ENCODE data around the gene LRRC26. TPM values are rescaled to one million over a fixed set of nuclear protein-coding genes. Genes with fewer than 3 reads are reported as not detected.

Gene LRRC26, protein sequence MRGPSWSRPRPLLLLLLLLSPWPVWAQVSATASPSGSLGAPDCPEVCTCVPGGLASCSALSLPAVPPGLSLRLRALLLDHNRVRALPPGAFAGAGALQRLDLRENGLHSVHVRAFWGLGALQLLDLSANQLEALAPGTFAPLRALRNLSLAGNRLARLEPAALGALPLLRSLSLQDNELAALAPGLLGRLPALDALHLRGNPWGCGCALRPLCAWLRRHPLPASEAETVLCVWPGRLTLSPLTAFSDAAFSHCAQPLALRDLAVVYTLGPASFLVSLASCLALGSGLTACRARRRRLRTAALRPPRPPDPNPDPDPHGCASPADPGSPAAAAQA
- not detected in 2 replicates for total RNA-seq

GRCh38 chr9:137169896-137170358, at the start of gene LRRC26:
TSS of gene LRRC26 (minus strand) at chr9:137170051. CDS start at chr9:137169943, 108 bp downstream.
- intact Hi-C loops (cut with micrococcal nuclease) = no loop called here

- intact Hi-C loops (cut with micrococcal nuclease) = no loop called here
Observed at GRCh38 chr9:137218754-137219271, 49.0 kb upstream of the LRRC26 start.

DNA sequence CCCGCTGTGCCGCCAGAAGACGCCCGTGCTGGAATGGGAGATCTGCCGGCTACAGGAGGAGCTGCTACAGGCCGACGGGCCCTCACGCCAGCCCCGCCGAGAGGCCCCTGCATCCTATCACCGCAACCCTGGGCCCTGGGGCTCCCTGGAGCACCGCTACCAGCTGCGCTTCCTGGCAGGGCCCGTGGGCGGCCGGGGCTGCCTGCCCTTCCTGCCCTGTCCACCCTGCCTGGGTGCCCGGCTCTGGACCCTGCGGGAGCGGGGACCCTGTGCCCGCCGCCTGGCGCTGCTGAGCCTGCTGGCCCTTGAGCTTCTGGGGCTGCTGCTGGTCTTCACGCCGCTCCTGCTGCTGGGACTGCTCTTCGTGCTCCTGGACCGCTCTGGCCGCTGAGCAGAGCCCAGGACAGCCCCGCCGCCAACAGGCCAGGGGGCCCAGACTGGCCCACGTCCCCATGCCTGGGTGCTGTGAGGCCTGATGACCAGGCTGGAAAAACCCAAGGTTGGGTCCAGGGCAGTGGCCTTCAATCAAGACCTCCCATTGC, 48.4 kb upstream of the LRRC26 start:
- intact Hi-C loops (cut with micrococcal nuclease) = no loop called here

GRCh38 chr9:137217276-137218211, 47.7 kb upstream of the LRRC26 start:
- intact Hi-C loops (cut with micrococcal nuclease) = no loop called here

DNA sequence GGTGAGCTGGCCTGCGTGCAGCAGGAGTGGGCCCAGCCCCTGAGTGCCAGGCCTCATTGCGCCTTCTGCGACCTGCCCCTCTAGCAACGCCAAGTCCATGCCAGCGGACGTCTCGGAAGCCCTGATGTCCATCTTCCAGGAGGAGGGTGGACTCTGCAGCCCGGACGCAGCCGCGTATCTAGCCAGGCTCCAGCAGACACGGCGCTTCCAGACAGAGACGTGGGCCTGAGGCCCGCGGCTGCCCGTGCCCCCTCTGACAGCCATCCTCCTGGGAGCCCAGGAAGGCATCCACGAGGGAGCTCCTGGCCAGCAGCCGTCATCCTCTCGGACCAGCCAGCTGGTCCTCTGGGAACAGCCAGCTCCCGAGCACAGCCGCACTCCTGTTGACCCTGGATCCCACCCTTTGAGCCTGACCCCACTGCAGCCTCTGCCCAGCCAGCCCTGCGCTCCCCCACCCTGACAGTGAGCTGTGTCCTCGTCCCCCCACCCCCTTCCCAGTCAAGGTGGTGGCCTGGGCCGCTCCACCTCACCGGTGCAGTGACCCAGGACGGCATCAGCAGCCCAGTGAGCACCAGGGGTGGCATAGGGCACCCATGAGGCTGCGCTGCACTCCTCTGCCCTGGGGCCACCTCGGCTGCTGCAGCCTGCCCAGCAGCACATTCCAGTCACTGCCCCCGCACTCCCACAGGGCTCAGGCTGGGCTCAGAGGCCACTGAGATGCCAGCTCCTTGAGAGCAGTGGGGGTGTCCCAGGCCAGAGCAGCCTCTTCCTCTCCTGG, 46.5 kb upstream of the LRRC26 start:
- intact Hi-C loops (cut with micrococcal nuclease) = no loop called here

DNA sequence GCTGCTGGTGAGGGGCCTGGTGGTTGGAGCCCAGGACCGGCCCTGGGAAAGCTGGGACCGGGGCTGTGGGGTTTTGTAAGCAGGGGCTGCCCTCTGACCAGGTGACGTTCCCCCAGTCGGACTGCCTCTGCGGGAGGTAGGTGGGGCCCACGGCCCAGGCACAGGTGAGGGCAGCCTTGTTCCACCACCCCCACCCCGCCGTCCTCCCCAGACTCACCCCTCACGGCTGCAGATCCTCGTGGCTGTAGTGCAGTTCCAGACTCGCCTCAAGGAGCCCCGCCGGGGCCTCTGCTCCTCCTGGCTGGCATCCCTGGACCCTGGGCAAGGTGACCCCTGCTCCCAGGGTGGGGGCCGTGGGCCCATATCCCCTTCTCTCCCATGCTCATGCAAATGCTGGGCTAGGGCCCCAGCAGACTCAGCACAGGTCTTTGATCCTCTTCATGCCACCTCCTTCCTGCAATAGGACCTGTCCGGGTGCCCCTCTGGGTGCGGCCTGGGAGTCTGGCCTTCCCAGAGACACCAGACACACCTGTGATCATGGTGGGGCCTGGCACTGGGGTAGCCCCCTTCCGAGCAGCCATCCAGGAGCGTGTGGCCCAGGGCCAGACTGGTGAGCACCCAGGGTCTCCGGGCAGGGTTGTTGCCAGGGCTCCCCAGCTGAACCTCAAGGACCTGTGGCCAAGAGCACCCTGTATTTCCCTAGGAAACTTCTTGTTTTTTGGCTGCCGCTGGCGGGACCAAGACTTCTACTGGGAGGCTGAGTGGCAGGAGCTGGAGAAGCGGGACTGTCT, 45.5 kb upstream of the LRRC26 start:
- intact Hi-C loops (cut with micrococcal nuclease) = no loop called here

DNA sequence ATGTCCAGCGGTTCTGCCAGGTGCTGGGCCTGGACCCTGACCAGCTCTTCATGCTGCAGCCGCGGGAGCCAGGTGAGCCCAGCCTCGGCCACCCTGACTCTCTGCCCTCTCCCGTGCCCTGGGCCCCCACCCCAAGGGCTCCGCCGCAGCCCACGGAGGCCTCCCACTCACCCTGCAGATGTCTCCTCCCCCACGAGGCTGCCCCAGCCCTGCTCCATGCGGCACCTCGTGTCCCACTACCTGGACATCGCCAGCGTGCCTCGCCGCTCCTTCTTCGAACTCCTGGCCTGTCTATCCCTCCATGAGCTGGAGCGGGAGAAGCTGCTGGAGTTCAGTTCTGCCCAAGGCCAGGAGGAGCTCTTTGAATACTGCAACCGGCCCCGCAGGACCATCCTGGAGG, 44.8 kb upstream of the LRRC26 start:
- intact Hi-C loops (cut with micrococcal nuclease) = no loop called here

- intact Hi-C loops (cut with micrococcal nuclease) = no loop called here
Observed at GRCh38 chr9:137213160-137214060, 43.6 kb upstream of the LRRC26 start.

GRCh38 chr9:137212520-137212919, 42.7 kb upstream of the LRRC26 start:
- intact Hi-C loops (cut with micrococcal nuclease) = no loop called here

GRCh38 chr9:137211532-137211931, 41.7 kb upstream of the LRRC26 start:
- intact Hi-C loops (cut with micrococcal nuclease) = no loop called here

DNA sequence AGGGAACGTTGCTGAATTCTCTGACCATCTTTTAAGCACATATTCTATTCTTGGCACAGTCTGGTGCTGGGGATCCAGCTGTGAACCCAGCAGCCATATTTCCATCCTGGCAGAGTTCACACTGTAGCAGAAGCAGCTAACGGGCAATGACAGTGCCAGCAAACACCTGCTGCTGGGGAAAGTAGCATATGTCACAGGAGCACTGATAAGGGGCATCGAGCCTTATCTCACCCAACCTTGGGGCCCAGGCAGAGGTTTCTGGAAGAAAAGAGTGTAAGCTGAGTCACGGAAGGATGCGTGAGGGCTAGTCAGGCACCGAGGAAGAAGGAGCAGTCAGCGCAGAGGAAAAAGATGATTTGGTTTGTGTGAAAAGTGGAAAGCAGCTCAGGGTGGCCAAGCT, 36.8 kb upstream of the LRRC26 start:
- intact Hi-C loops (cut with micrococcal nuclease) = loop anchor here (1.0 kb wide), 1 partner anchor 35 kb away; the partner anchor contains the start of gene TUBB4B

- intact Hi-C loops (cut with micrococcal nuclease) = loop anchor here (1.0 kb wide), 5 partner anchors 17 to 118 kb away; partner anchors contain the start of genes ANAPC2, NELFB, SSNA1 and TUBB4B
Observed at GRCh38 chr9:137205126-137206069, 35.5 kb upstream of the LRRC26 start, which contains the start of the genes NDOR1 and TMEM203. TSS of gene NDOR1 (plus strand) at chr9:137205700. CDS start at chr9:137205778, 78 bp downstream. TSS of gene TMEM203 (minus strand) at chr9:137205648. CDS start at chr9:137205414, 234 bp downstream.

DNA sequence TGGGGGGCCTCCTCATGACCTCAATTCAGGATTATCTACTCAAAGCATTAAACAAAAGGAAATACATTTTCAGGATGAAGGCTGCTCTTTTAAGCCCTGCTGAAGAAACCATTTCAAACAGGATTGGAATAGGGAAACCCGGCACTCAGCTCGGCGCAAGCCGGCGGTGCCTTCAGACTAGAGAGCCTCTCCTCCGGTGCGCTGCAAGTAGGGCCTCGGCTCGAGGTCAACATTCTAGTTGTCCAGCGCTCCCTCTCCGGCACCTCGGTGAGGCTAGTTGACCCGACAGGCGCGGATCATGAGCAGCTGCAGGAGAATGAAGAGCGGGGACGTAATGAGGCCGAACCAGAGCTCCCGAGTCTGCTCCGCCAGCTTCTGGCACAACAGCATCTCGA, 34.9 kb upstream of the LRRC26 start:
- intact Hi-C loops (cut with micrococcal nuclease) = loop anchor here (1.0 kb wide), 4 partner anchors 16 to 117 kb away; partner anchors contain the start of genes ANAPC2, NELFB and SSNA1

- intact Hi-C loops (cut with micrococcal nuclease) = no loop called here
Observed at GRCh38 chr9:137202966-137203365, 33.1 kb upstream of the LRRC26 start.

GRCh38 chr9:137201205-137201868, 31.5 kb upstream of the LRRC26 start:
- intact Hi-C loops (cut with micrococcal nuclease) = loop anchor here (2.0 kb wide), 2 partner anchors 45 to 349 kb away; partner anchors contain the start of genes MRPL41 and PNPLA7
